ENCODE data around the gene MAN2B2.
A peak's percentile ranks its signal among the peaks of the same experiment; 100 is the strongest.

MAN2B2 gene

GRCh38 chr4:6546681-6547447 is 28.1 kb upstream of the MAN2B2 start:
- peak in 2 of 5 donors; percentile 29 to 50 for DNase-seq

- DNase-seq, result no peak
Measured at GRCh38 chr4:6548201-6548881, 26.6 kb upstream of the MAN2B2 start.

DNA sequence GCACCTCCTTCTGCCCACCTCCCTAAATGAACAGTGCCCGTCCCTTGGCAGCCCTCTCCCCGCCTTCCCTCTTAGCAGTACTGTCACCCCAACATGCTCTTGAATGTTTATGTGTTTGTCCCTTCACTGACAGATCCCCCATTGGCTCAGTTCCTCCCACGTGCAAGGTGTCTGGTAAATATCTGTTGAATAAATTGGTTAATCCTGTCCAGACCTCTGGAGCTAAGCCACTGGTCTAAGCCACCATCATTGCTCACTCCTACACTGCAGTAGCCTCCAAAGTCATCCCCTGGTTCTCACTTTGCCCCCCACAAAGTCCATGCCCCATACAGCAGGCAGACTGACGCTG is 26.1 kb upstream of the MAN2B2 start:
- no peak for DNase-seq

DNA sequence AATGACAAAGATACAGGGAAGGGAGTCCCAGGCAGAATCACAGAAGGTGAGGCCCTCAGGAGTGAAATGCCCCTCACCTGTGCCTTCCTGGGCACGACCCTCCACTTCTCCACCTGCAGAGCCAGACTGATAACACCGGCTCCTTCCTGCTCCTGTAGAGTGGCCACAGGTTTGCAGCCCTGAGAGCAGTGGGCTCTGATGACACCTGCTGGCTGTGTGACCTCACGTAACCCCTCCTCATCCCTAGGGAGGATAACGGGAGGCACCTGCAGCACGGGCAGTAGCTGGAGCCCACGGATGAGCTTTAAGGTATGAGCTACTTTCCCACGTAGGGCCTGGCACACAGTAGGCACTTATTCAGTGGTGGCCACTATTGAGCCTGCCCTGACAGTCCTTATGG is 25.5 kb upstream of the MAN2B2 start:
- DNase-seq, result no peak

DNA sequence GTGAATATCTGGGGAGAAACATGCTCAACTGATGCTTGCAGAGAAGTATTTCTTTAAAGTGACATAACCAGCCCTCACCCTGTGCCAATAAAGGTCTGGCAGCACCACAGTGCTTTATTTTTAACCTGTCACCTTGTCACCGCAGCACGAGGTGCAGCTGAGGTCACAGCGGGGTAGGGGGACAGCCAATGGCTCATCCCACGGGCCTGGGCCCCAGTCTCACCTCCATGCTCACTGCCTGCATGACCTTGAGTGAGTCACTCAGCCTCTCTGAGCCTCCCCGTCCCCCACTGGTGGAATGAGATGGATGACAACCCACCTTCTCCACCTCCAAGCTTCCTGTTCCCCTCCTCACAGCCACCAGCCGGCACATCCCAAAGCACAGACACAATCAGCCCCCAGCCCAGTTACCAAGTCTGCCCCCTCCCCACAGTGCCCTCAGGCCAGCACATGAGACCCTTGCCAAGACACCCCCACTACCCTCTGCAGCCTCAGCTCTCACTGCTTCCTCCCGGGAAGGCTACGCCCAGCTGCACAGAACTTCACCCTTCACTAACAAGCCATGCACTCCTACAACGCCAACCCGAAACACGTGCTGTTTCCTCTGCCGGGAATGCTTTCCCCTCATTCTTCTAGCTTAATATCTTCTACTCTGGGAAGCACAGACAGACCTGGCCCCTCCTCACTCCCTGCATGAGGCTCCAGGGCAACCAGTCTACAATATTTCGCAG is 24.9 kb upstream of the MAN2B2 start:
- no peak for DNase-seq

DNA sequence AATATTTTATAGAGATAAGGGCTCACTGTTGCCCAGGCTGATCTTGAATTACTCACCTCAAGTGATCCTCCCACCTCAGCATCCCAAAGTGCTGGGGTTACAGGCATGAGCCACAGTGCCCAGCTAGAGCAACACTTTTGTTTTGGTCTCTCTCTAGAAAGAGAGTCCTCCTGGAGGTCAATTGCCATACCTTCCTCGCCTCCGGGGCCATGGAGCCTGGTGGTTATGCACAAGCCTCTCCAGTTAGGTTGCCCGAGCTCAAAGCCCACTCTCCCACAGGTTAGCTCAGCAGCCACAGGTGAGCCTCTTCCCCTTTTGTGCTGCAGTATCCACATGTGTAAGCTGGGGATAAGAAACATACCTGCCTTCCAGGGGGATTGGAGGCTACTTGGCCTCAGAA is 24.2 kb upstream of the MAN2B2 start:
- DNase-seq, result no peak

GRCh38 chr4:6551660-6552059 is 23.3 kb upstream of the MAN2B2 start:
- DNase-seq, result no peak

DNA sequence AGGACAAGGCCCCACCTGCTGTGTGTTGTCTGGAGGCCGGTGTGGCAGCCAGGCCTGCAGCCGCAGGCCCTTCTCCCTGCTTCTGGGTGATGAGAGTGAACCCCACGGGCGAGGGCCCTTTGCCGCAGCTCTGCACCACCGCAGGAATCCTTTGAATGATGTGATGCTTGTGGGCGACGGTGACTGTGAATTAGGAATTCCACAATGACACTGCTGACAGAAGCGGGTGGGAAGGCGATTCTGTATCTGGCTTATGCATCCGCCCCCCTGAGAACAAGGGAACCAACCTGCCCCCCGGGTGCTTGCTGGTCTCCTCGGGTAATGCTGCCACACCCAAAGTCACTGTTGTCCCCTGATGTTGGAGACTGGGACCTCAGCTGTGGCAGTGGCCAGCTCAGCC is 19.5 kb upstream of the MAN2B2 start:
- no peak for DNase-seq

DNA sequence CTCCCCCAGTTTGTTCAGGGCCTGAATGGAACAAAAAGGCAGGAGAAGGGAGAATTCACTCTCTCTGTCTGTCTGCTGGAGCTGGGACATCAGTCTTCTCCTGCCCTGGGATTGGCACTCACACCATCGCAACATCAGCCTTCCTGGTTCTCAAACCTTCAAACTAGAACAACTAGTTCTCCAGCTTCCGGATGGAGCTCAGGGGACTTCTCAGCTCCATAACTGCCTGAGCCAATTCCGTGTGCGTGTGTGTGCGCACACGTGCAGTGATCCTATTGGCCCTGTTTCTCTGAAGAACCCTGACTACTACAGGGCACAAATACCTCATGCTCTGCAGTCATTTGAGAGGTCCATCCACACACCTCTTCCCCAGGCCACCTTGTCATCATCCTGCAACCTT is 18.7 kb upstream of the MAN2B2 start:
- DNase-seq, result no peak

DNA sequence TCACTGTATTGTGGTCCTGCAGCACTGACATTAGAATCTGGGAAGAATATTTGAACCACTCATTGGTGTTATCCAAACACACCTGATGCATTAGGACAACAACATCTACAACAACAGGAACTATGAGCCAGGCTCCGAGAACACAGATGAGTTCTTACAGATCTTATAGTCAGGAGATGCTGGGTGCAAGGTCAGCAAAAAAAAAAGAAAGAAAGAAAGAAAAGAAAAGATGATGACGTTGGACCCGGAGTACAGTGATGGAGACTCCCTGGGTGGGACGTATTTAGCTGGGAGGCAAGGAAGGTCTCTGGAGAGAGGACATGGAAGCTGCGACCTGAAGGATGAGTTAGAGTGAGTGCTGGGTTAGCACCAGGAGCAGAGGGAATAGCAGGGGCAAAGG is 17.8 kb upstream of the MAN2B2 start:
- DNase-seq, result no peak

DNA sequence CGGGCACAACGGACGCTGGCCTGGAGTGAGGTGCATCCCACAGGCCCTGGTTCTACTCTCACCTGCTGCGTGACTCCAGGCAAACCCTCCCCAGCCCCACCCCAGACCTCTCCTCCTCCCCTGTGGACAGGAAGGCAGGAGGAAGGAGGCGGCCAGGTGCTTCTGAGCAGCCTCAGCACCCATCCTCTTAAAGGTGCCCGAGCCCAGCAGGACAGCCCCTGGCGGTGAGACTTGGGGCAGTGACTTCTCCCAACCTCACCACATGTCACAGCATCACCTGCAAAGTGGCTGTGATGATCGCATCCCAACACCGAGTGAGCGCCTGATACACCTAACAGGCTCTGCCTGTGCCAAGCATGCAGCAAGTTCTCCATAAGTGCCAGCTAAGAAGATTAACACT is 17.1 kb upstream of the MAN2B2 start:
- DNase-seq, result no peak

DNA sequence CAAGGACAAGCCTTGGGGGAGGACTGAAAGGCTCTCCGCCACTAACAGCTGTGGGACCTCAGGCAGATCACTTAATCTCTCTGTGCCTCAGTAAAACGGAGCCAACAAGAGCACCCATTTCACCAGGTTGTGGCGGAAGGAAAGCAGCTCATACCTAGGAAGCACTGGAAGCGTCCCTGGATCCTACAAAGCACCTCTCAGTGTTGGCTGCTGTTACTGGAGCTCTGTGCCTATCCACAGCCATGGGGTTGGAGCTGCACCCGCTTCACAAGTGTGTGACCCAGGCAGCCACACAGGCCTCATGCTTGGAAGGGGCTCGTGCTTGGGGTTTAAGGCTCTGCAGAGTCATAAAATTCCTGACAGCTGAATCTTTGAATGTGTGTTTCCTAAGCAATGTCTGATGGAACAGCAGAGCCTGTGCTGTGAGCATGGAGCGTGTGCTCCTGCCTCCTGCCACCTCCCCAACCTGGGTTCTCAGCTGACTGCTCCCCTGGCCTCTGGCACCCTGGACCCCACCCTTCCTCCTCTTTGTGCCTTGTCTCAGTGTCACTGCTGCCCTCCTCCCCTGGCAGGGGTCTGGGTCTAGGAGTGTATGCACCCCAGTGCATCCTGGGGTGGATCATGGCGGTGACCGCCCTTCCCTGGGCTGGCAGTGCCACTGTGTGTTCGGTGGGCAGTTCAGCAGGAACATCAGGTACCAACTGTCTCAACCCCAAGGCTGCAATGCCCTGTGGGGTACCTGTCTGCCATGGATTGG is 14.4 kb upstream of the MAN2B2 start:
- DNase-seq, result no peak

DNA sequence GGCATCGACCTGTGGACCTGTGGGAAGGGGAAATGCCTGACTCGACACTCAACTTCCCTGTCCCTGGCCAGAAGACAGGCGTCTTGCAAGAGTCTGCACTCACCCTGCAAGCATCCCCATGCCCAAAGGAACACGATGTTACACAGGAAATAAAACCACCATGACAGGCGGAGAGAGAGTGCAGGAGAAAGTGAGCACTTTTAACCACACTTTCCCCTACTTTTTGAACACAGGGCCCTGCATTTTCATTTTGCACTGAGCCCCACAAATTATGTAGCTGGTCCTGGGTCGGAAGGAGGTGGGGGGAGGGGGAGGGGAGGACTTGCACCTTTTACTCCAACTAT is 13.8 kb upstream of the MAN2B2 start:
- DNase-seq, result no peak

GRCh38 chr4:6561706-6562371 is 13.2 kb upstream of the MAN2B2 start:
- no peak for DNase-seq

- DNase-seq, result no peak
Measured at GRCh38 chr4:6562931-6563901, 11.8 kb upstream of the MAN2B2 start.

DNA sequence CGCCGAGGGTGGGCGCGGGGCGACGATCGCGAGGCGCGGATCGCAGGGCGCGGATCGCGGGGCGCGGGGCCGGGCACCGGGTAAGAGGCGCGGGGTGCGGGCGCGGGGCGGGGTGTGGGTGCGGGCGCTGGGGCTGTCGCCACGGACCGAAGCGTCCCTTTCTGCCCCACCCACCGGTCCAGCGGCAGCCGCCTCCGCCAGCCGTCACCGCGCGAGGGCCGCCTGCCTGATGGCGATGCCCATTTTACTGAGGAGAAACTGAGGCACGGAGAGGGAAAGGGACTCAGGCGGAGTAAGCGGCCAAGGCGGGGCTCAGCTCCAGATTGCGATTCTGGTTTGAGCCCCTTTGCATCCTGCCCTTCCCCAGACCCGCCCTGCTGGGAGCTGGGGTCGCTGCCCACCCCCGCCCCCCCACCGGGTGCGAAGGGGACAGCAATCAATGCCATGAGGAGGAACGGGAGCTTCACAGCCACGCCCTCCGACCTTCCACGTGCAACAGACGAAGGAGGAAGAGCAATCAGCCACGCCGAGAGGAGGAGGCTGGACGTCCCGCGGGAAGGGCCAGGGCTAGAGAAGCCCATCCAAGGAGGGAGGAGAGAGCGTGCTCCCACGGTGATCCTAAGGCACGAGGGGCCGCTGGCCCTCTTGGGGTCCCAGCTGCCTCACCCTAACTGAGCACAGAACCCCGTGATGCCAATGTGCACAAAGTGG is 10.9 kb upstream of the MAN2B2 start:
- DNase-seq, result no peak

GRCh38 chr4:6565691-6566390 is 9.1 kb upstream of the MAN2B2 start:
- DNase-seq, result no peak

- DNase-seq, result no peak
Measured at GRCh38 chr4:6566391-6567190, 8.4 kb upstream of the MAN2B2 start.

DNA sequence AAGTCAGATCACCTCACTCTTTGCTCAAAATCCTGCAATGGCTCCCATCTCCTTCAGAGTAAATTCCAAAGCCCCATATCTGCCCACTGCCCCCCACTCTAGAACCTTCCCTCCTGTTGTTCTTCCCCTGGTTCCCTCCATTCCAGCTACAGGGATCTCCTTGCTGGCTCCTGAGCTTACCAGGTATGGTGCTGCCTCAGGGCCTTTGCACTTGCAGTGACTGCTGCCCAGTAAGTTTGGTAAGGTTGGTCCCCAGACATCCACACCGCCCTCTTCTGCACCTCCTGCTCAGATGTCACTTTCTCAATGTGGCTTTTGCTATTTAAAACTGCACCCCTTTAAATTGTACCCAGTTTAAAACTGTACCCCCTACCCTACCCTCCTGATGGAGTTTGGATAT is 7.8 kb upstream of the MAN2B2 start:
- DNase-seq, result no peak

Measured in T-helper 1 cell (primary cell).